NCI-H1105 treated with DMSO at 0.1 percent for 48 hours (cell line): Measurements from ENCODE around the gene RBPMS2.
A peak's percentile ranks its signal among the peaks of the same experiment; 100 is the strongest.

Experiments used
- DNase-seq: peaks from one replicate; lab custom pipeline; 2025; lab: John Stamatoyannopoulos, UW

Gene RBPMS2

DNA sequence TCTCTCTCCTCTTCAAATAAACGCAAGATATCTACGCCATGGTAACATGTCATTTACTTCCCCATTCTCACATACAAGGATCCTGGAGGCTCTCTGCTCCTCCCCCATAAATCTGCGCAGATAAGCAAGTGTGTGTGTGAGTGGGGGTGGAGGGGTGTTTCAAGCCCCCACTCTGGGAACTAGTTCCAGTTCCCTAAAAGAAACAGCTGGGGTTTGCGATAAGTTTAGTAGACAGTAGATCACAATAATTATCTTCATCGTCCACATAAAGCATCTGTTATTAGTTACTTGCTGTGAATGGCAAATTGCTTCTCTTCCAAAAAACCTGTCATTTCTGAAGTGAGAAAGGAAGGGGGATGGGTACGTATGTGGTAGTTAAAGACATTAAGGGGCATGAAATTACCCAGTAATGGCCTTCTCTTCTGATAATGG is 79.8 kb downstream of the RBPMS2 start:
- DNase-seq = peak; percentile 67

DNA sequence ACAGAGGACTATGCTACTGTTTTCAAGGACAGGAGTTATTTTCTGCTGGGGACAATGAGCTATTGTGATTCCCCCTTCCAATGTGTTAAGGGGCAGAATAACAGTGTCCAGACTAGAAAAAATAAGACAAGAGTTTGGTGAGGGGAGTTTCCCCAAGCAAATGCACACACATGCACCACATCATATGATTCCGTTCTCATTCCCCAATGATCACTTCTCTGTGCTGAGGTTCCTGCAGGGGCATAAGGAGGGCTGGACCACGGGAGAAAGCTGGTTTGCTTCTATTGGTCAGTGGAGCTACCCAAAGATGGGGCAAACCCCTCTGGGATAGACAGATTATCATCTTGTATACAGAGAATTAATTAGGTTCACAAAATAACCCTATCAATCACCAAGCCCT is 80.6 kb downstream of the RBPMS2 start:
- no peak for DNase-seq

- no peak for DNase-seq
Observed at GRCh38 chr15:64693134-64693533, 82.3 kb downstream of the RBPMS2 start.

- DNase-seq = no peak
Observed at GRCh38 chr15:64691896-64692565, 83.4 kb downstream of the RBPMS2 start.

DNA sequence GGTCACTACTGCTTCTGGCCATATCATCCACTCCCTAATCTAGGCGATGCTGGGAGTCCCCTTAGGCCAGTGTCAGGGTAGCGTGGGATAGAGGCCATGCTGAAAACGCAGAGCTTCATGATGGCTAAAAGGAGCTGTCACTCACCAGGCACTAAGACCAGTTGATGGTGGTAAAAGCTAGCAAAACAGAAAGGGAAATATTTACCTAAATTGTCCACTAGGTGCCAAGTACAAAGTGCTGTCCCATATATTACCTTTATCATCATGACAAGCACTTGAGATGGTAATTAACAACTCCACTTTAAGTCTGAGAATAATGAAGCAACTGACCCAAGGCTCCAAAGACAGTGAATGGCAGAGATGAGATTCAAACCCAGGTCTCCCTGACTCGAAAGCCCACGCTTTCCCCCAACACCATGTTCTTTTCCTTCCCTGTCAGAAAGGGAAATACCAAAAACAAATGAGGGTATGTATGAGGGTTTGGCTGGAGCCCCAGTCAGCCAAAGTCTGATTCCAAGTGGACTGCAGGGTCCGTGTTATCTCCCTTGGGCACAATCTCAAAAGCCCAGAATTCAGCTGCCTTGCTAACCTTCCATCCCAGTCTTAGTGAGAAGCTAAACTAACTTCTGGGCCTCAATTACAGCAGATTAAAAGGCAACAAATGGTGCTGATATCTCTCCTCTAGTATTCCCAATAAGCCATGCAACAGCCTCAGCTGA is 84.7 kb downstream of the RBPMS2 start:
- no peak for DNase-seq

DNA sequence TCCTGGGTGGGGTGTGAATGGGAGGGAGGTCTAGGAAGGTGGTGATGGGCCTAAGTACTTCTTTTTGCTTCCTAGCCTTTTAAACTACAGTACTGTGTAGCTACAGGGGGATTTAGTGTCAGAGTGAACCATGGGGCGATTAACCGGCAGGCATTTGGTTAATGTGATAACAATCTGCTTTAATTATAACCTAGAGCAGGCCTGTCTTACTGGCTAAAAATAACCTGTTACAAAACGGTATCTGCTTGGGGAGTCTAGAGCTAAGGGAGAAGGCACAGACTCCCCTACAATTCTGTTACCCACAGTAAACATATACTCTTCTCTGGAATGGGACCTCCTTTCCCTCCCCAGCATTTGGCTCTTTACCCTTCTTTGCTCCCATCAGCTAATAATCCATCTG is 85.4 kb downstream of the RBPMS2 start:
- no peak for DNase-seq
